ENCODE data around the gene SPTSSB.

DNA sequence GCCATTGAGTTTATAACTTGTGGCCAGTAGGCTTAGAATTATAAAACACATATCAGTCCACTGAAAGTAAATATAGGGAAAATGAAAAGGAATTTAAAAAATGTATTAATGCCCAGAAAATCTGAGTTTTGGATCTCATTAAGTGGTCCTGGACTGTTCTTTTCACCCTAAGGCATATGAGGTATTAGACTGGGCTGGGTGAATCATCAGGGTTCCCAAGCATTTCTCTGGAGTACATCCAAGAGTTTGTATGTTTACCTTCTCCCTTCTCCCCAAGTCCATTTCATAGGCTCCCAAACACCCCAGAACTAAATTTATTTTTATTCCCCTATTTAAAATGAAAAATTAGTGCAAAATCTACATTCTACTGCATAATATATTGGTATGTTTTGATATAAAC, 31.9 kb upstream of the SPTSSB start:
- TF ChIP-seq, protein P1, sequence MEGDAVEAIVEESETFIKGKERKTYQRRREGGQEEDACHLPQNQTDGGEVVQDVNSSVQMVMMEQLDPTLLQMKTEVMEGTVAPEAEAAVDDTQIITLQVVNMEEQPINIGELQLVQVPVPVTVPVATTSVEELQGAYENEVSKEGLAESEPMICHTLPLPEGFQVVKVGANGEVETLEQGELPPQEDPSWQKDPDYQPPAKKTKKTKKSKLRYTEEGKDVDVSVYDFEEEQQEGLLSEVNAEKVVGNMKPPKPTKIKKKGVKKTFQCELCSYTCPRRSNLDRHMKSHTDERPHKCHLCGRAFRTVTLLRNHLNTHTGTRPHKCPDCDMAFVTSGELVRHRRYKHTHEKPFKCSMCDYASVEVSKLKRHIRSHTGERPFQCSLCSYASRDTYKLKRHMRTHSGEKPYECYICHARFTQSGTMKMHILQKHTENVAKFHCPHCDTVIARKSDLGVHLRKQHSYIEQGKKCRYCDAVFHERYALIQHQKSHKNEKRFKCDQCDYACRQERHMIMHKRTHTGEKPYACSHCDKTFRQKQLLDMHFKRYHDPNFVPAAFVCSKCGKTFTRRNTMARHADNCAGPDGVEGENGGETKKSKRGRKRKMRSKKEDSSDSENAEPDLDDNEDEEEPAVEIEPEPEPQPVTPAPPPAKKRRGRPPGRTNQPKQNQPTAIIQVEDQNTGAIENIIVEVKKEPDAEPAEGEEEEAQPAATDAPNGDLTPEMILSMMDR (IDR thresholded peaks at IDR 0.05), result no peak
- no peak for TF ChIP-seq POLR2A (IDR thresholded peaks at IDR 0.05)

All from gastroesophageal sphincter (tissue), 3 donors.